Glomerular visceral epithelial cell (primary cell): ENCODE data around the gene SHROOM2.
"Not testable (repeated sequence)": the region's sequence is repeated elsewhere in the genome, so short reads cannot be mapped to it uniquely, and the experiment has no call there.

ENCODE experiments used
- DNase-seq: peaks from one replicate; pipeline ENCODE4 v3.0.0-alpha.2; 2016; ENCODE audit errors: extremely low spot score

The SHROOM2 gene

GRCh38 chrX:9781941-9782340 lies 4.3 kb upstream of the SHROOM2 start:
- no peak for DNase-seq

GRCh38 chrX:9784332-9784731 lies 1.9 kb upstream of the SHROOM2 start:
- no peak for DNase-seq

GRCh38 chrX:9785254-9785943 lies 830 bp upstream of the SHROOM2 start:
- no peak for DNase-seq

DNA sequence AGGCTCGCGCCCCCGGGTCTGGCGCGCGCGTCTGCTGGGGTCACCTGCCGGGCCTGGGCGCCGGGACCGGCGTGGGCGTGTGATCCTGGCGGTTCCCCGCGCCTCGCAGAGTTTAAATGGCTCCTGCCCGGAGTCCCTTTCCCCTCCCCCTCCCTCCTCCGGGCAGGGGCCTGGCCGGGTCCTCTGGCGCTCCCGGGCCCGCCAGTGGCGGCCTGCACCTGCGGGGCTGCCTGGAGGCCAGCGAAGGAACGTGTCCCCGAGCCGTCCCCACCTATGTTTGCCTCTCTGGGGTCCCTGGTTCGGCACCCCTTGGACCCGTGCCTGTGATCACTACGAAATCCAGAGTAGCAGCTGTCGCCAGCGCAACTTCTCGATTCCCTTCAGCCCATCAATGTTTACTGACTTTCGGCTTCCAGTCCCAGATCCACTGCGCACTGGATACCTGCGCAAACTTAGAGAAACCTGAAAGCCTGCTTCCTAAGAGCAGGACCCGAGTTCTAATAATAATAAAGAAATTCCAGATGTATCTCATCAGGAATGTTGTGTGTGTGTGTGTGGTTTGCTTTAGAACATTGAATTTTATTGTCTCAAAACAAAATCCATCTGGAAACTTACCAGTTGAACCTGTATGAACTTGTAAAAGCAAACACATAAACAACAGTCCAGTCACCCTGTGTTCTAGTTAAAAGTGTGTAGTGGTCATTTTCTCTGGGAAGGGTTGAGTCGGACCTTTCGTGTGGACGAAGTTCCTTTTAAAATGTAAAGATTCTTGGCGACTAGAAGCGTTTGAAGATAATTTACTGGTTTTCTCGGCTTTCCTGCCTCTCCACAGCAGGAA lies 788 bp downstream of the SHROOM2 start:
- no peak for DNase-seq

GRCh38 chrX:9788911-9789310 lies 2.7 kb downstream of the SHROOM2 start:
- DNase-seq, result no peak

GRCh38 chrX:9789555-9789954 lies 3.3 kb downstream of the SHROOM2 start:
- DNase-seq, result no peak

GRCh38 chrX:9790866-9791265 lies 4.6 kb downstream of the SHROOM2 start:
- DNase-seq, result no peak

GRCh38 chrX:9794495-9794894 lies 8.3 kb downstream of the SHROOM2 start:
- DNase-seq, result no peak

DNA sequence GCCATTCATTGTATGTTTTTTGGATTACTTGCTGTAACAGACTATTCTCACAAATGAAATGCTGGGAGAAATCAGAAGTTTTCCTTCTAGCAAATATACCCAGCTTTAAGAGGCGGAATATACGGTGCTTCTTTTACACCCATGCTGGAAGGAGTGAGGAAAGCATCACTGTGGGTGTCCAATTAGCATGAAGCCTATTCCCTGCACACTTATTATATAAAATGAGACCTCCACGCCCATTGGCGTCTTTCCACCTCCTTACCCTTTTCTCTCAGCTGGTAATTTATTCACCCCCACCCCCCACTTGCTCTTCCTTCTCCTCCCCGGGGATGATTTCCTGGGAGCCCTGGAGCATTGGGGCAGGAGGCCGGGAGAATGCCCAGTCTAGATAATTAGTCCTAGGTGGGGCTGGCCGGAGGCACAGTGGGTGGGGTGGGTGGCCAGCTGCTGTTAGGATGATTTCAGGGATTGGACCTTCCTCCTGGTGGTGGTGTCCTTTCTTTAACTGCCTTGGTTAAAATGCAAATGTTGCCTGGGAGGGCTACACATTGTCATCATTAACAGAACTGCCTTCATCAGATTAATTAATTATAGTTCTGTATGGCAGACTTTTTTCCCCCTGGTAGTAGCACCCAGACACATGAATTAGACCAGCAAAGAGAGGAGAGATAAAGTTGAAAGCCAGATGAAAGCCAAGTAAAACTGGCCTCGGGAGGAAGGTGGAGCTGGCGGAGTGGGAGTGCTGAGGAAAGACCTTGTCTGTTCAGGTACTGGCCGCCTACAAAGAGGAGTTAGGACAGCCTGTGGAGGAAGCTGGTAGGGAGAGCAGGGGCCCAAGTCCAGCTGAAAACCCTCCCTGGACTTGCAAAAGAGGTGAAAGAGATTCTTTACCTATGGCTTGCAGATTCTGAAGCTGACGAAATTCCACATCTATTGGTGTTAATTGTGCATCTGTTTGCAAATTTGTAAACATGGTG lies 11.4 kb downstream of the SHROOM2 start:
- DNase-seq, result no peak

- DNase-seq, result no peak
Observed at GRCh38 chrX:9802737-9803136, 16.5 kb downstream of the SHROOM2 start.

DNA sequence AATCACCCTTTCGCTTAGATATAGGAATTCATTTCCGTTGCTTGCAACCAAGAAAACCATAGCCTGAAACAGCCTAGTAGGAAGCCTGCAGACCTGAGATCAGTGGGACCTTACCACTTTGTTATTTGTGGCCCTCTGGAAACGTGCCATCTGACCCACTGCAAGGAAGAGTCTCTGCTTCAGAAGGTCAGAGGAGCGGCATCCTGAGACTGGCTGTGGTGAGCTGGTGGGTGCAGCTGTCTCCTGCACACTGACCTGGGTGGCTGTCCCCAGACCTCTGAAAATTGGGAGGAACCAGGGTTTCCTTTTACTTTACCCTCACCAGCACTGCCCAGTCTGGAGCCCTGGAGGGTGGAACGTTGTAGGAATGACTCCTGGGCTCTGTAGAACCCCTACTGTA lies 18.2 kb downstream of the SHROOM2 start:
- DNase-seq, result no peak

- DNase-seq, result no peak
Observed at GRCh38 chrX:9805956-9806355, 19.7 kb downstream of the SHROOM2 start.

DNA sequence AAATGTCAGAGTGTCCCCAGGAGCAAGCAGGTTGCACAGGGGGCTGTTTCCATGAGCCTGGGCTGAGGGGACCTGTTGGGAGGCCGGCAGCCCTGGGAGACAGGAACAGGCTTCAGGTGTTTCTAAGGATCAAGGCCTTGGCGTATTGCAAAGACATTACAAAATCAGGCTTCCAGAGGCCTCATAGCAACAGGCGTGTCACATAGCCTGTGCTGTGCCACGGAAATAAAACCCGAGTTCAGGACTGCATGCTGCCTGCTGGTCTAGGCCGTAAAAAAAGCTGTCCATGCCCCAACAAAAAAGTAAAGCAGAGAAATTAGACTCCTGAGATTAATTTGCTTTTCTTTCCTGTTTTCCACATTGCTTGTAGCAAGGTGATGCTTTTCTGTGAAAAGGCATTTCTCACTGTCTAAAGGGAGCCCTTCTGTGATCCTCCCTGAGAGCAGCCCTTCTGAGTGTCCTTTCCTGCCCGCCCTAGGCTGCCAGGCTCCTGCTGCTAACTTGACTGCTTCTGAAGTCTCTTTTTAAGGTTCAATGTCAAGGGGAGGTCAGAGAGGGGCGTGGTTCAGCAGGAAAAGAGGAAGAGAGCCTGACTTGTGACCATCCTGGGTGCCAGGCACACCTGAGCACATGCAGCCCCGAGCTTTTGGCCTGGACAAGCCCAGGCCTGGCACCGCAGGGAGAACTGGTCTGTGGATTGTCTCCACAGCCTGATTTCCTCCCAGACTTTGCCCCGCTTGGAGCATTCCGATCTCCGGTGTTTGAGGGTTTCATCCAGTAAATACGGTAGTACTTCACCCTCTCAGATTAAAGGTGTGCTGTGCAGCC lies 21.3 kb downstream of the SHROOM2 start:
- no peak for DNase-seq

GRCh38 chrX:9809876-9810275 lies 23.6 kb downstream of the SHROOM2 start:
- not testable (repeated sequence) for DNase-seq

GRCh38 chrX:9811086-9811485 lies 24.9 kb downstream of the SHROOM2 start:
- DNase-seq, result not testable (repeated sequence)

DNA sequence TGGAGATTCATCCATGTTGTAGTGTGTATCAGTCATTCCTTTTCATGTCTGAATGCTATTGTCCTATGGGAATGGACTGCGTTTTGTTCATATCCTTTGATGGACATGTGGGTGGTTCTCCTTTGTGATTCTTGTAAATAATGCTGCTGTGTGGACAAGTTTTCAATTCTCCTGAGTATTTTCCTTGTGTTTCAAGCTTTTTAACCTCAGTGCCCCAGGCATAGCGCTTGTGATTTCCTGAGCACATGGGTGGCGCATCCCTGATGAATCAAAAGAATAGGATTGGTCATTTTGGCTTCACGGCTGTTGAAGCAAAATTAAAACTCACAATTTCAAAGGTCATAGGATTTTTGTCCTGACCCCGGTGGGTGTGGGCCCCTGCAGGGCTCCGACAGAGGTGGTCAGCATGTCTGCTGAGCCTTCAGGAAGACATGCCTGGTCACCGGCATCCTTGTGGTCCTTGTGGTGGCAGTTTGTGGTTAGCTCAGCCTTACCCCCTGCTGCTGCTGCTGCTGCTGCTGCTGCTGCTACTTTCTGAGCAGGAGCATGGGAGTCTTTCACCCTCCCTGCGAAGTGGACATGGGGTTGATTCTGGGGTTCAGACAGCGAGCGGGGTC lies 30.0 kb downstream of the SHROOM2 start:
- DNase-seq, result peak; percentile 66

DNA sequence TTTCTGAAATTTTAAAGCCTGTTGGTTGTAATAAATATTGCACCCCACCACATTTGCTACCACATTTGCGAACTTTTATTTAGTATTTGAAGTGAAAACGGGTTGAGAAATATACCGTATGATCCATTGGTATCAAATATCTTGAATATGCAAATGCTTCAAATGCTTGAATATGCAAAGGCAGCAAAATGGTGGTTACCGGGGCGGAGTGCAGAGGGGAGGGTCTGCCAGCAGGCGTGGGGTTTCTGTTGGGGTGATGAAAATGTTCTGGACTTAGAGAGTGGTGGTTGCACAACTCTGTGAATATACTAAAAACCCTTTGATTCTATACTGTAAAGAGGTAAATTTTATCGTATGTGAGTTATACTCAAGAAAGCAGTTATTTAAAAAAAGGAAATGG lies 35.3 kb downstream of the SHROOM2 start:
- DNase-seq, result no peak

DNA sequence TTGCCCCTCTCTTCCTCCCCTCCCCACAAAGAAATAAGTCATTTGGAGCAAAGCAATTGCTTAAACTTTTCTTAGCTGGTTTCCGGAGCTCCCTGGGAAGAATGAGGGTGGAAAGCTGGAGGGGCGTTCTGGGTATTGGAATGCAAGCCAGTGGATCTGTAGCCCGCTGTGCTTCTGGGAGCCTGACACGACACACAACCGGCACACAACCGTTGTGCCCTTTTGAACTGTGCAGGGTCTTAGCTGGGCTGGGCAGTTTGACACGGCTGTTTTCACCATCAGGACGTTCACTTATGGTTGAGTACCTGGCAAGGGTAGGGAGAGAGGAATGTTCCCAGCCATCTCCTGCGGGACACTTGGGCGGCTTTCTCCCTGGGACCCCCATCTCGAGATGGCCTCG lies 38.3 kb downstream of the SHROOM2 start:
- DNase-seq, result no peak

DNA sequence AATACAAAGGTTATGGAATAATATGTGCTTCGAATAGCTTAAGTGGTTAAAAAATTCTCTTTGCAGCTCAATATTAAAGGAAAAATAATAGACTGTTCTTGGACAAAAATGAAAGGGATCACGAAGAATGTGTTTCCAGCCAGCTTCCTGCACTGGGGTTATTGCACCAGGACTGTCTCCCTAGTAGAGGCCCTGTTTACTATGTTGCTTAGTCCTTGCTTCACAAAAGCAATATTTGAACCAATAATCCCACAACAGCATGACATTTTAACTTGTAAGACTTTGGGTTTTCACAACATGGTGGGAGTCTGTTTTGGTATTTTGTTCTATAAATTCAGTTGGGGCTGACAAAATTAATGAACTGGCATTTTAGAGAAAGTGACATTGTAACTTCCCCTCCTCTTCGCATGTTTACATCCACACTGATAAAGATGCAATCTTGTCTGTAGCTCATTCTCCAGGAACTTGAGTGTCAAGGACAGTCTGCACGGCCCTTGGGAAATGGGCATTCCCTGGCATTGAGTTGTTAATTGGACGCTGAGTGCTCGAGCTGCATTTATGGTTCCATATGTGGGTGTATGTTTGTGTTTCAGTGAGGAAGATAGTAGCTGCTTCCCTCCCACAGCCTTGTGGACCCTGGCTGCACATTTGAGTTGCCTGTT lies 39.0 kb downstream of the SHROOM2 start:
- DNase-seq, result no peak

- no peak for DNase-seq
Observed at GRCh38 chrX:9825966-9826365, 39.7 kb downstream of the SHROOM2 start.
